K562 (cell line): Measurements from ENCODE around the gene NRG3.

Experiments used
- CBX5 ChIP-seq: IDR thresholded peaks from 2 replicates; pipeline ENCODE4 v1.6.1; 2014; ENCODE audit warnings: low read depth, borderline replicate concordance
- CREB1 ChIP-seq, 2 experiments: sonication (generic) in 1 of 2; formaldehyde crosslinking in 1 of 2; IDR thresholded peaks; 2 replicates each; pipeline versions ENCODE4 v1.6.1 to v1.8.0; 2012 to 2022; ENCODE audit warnings: inconsistent platforms in 1 of 2, mild to moderate bottlenecking in 1 of 2, missing genetic modification reagents in 1 of 2, moderate library complexity in 1 of 2
- GMEB1 ChIP-seq: fragments of 250-450 bp; sonication (Bioruptor Pico); IDR thresholded peaks from 2 replicates; pipeline ENCODE4 v1.4.0; 2020; ENCODE audit warnings: mild to moderate bottlenecking
- TF ChIP-seq, protein P1 (sequence below), 3 experiments: IDR thresholded peaks in 2 of 3; conservative IDR thresholded peaks in 1 of 3; 2 replicates each; pipeline ENCODE4 v1.5.1; 2011 to 2012; ENCODE audit warnings: low read length in 3 of 3, mild to moderate bottlenecking in 3 of 3, control low read depth in 2 of 3, improper control_type of control experiment in 1 of 3, inconsistent platforms in 1 of 3, low read depth in 1 of 3, mixed read lengths in 1 of 3, moderate library complexity in 1 of 3; ENCODE audit not compliant: insufficient read depth in 2 of 3
- TF ChIP-seq, protein P2 (sequence below): fragments of 450-650 bp; IDR thresholded peaks from 2 replicates; pipeline ENCODE4 v1.6.1; 2017; ENCODE audit warnings: antibody characterized with exemption

DNA sequence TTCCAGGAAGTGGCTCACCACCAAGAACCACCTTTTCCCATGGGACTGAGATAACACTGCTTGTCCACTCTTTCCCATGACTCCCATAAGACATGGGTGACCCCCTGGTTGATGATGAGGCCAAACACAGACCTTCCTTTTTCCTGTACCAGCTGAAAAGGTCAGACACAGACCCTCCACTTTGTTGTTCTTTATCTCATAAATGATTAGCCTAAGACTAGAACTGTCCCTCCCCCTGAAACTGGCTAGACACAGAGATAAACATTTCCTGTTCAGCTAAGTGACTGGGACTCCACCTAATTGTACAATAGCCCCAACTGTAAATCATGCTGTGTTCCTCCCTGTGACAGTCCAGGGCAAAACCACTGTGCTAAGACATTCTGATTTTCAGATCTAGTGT, 8.2 kb upstream of the NRG3 start:
- TF ChIP-seq CBX5: no peak
- TF ChIP-seq, protein P1, sequence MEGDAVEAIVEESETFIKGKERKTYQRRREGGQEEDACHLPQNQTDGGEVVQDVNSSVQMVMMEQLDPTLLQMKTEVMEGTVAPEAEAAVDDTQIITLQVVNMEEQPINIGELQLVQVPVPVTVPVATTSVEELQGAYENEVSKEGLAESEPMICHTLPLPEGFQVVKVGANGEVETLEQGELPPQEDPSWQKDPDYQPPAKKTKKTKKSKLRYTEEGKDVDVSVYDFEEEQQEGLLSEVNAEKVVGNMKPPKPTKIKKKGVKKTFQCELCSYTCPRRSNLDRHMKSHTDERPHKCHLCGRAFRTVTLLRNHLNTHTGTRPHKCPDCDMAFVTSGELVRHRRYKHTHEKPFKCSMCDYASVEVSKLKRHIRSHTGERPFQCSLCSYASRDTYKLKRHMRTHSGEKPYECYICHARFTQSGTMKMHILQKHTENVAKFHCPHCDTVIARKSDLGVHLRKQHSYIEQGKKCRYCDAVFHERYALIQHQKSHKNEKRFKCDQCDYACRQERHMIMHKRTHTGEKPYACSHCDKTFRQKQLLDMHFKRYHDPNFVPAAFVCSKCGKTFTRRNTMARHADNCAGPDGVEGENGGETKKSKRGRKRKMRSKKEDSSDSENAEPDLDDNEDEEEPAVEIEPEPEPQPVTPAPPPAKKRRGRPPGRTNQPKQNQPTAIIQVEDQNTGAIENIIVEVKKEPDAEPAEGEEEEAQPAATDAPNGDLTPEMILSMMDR (IDR thresholded peaks at IDR 0.05 in 2 of 3, conservative IDR thresholded peaks at IDR 0.05 in 1 of 3; ENCODE audit: insufficient read depth in 2 of 3, low read depth in 1 of 3, low read length in 3 of 3): no peak
- TF ChIP-seq, protein P2, sequence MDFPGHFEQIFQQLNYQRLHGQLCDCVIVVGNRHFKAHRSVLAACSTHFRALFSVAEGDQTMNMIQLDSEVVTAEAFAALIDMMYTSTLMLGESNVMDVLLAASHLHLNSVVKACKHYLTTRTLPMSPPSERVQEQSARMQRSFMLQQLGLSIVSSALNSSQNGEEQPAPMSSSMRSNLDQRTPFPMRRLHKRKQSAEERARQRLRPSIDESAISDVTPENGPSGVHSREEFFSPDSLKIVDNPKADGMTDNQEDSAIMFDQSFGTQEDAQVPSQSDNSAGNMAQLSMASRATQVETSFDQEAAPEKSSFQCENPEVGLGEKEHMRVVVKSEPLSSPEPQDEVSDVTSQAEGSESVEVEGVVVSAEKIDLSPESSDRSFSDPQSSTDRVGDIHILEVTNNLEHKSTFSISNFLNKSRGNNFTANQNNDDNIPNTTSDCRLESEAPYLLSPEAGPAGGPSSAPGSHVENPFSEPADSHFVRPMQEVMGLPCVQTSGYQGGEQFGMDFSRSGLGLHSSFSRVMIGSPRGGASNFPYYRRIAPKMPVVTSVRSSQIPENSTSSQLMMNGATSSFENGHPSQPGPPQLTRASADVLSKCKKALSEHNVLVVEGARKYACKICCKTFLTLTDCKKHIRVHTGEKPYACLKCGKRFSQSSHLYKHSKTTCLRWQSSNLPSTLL: no peak
- no peak for TF ChIP-seq CREB1 (IDR thresholded peaks at IDR 0.05)
- TF ChIP-seq CREB1 (CRISPR knock-in tag; IDR thresholded peaks at IDR 0.05): no peak
- TF ChIP-seq GMEB1 (CRISPR knock-in tag): no peak
